H9 (cell line): Measurements from ENCODE around the gene IFT122. TPM values are rescaled to one million over a fixed set of nuclear protein-coding genes. Genes with fewer than 3 reads are reported as not detected.
A peak's percentile ranks its signal among the peaks of the same experiment; 100 is the strongest.
"Not testable (repeated sequence)": the region's sequence is repeated elsewhere in the genome, so short reads cannot be mapped to it uniquely, and the experiment has no call there.

ENCODE experiments used
- DNase-seq: peaks from one replicate; pipeline ENCODE4 v3.0.0-alpha.2; 2017
- H2AFZ ChIP-seq: one replicate; pipeline ENCODE4 v1.6.1; 2013; ENCODE audit warnings: mild to moderate bottlenecking, low read length, control low read depth, moderate library complexity
- H2AK5ac ChIP-seq: 2 replicates; pipeline ENCODE4 v1.6.1; 2013; ENCODE audit warnings: low read length, control low read depth, mixed read lengths; ENCODE audit not compliant: insufficient read length
- H2BK120ac ChIP-seq: one replicate; pipeline ENCODE4 v1.6.1; 2013; ENCODE audit warnings: low read depth, mild to moderate bottlenecking, low read length, control low read depth, inconsistent platforms; ENCODE audit not compliant: poor library complexity, severe bottlenecking
- H2BK12ac ChIP-seq: 2 replicates; pipeline ENCODE4 v1.6.1; 2013; ENCODE audit warnings: low read length, control low read depth, mixed read lengths, low read depth; ENCODE audit not compliant: insufficient read length
- H2BK15ac ChIP-seq: 2 replicates; pipeline ENCODE4 v1.6.1; 2013; ENCODE audit warnings: low read depth, low read length, control low read depth
- H2BK20ac ChIP-seq: one replicate; pipeline ENCODE4 v1.6.1; 2013; ENCODE audit warnings: low read depth, mild to moderate bottlenecking, low read length, control low read depth, inconsistent platforms; ENCODE audit not compliant: poor library complexity, severe bottlenecking
- H2BK5ac ChIP-seq: 2 replicates; pipeline ENCODE4 v1.6.1; 2013; ENCODE audit warnings: low read length, control low read depth, mixed read lengths; ENCODE audit not compliant: insufficient read length
- H3K14ac ChIP-seq: 2 replicates; pipeline ENCODE4 v1.6.1; 2013; ENCODE audit warnings: low read length, control low read depth; ENCODE audit not compliant: insufficient read depth
- H3K18ac ChIP-seq: 2 replicates; pipeline ENCODE4 v1.6.1; 2013; ENCODE audit warnings: low read depth, mild to moderate bottlenecking, mixed read lengths, low read length, control low read depth; ENCODE audit not compliant: insufficient read length
- H3K23ac ChIP-seq: 2 replicates; pipeline ENCODE4 v1.6.1; 2013; ENCODE audit warnings: low read length, control low read depth, mixed read lengths, low read depth; ENCODE audit not compliant: insufficient read length
- H3K23me2 ChIP-seq: 2 replicates; pipeline ENCODE4 v1.6.1; 2013; ENCODE audit warnings: low read depth, mild to moderate bottlenecking, mixed read lengths, low read length, control low read depth; ENCODE audit not compliant: insufficient read length, poor library complexity, severe bottlenecking
- H3K27ac ChIP-seq: 2 replicates; pipeline ENCODE4 v1.5.1; 2013; ENCODE audit warnings: low read length, control low read depth, mixed read lengths, low read depth; ENCODE audit not compliant: insufficient read length
- H3K27me3 ChIP-seq: 2 replicates; pipeline ENCODE4 v1.6.1; 2013; ENCODE audit warnings: low read length, control low read depth, inconsistent platforms; ENCODE audit not compliant: insufficient read depth
- H3K4ac ChIP-seq: 2 replicates; pipeline ENCODE4 v1.6.1; 2013; ENCODE audit warnings: low read depth, mild to moderate bottlenecking, control low read depth, inconsistent platforms, low read length, moderate library complexity
- H3K4me1 ChIP-seq: 2 replicates; pipeline ENCODE4 v1.6.1; 2013; ENCODE audit warnings: low read length, control low read depth, inconsistent platforms; ENCODE audit not compliant: insufficient read depth
- H3K4me2 ChIP-seq: 2 replicates; pipeline ENCODE4 v1.6.1; 2013; ENCODE audit warnings: low read length, control low read depth, mixed read lengths; ENCODE audit not compliant: insufficient read length, insufficient read depth
- H3K56ac ChIP-seq: 2 replicates; pipeline ENCODE4 v1.6.1; 2013; ENCODE audit warnings: low read depth, mild to moderate bottlenecking, mixed read lengths, low read length, control low read depth; ENCODE audit not compliant: insufficient read length
- H3K79me1 ChIP-seq: 2 replicates; pipeline ENCODE4 v1.6.1; 2013; ENCODE audit warnings: low read depth, mild to moderate bottlenecking, moderate library complexity, low read length, control low read depth, inconsistent platforms; ENCODE audit not compliant: insufficient read depth, poor library complexity, severe bottlenecking
- H3K79me2 ChIP-seq: 2 replicates; pipeline ENCODE4 v1.6.1; 2013; ENCODE audit warnings: low read length, control low read depth, inconsistent platforms; ENCODE audit not compliant: insufficient read depth
- H3K9ac ChIP-seq: 2 replicates; pipeline ENCODE4 v1.6.1; 2013; ENCODE audit warnings: low read length, control low read depth, mixed read lengths; ENCODE audit not compliant: insufficient read length; ENCODE audit errors: extremely low read depth
- H3K9me3 ChIP-seq: one replicate; pipeline ENCODE4 v1.6.1; 2013; ENCODE audit warnings: low read depth, low read length, inconsistent platforms; ENCODE audit not compliant: control insufficient read depth
- H3T11ph ChIP-seq: one replicate; pipeline ENCODE4 v1.6.1; 2013; ENCODE audit warnings: mild to moderate bottlenecking, low read length, control low read depth, inconsistent platforms
- H4K20me1 ChIP-seq: one replicate; pipeline ENCODE4 v1.6.1; 2013; ENCODE audit not compliant: control insufficient read depth, insufficient read length, insufficient read depth
- H4K5ac ChIP-seq: 2 replicates; pipeline ENCODE4 v1.6.1; 2013; ENCODE audit warnings: low read depth, mild to moderate bottlenecking, mixed read lengths, low read length, control low read depth; ENCODE audit not compliant: insufficient read length
- H4K8ac ChIP-seq: replicated peaks from 2 replicates; pipeline ENCODE4 v1.6.1; 2013; ENCODE audit warnings: low read length, control low read depth, mixed read lengths, low read depth; ENCODE audit not compliant: insufficient read length
- H4K91ac ChIP-seq: 2 replicates; pipeline ENCODE4 v1.6.1; 2013; ENCODE audit warnings: low read depth, mild to moderate bottlenecking, moderate library complexity, mixed read lengths, low read length, control low read depth; ENCODE audit not compliant: insufficient read length
- H3K27ac Mint-ChIP-seq, 3 experiments: 2 replicates in 2 of 3; 3 replicates in 1 of 3; pipeline ENCODE4 v1.8.0; 2020 to 2021; ENCODE audit warnings: mixed read lengths in 3 of 3, mild to moderate bottlenecking in 1 of 3, moderate library complexity in 1 of 3
- H3K27me3 Mint-ChIP-seq: 2 replicates; pipeline ENCODE4 v1.8.0; 2021; ENCODE audit warnings: low read depth, mild to moderate bottlenecking, moderate library complexity, mixed read lengths
- H3K36me3 Mint-ChIP-seq, 3 experiments: 2 replicates in 2 of 3; 3 replicates in 1 of 3; pipeline ENCODE4 v1.8.0; 2020 to 2021; ENCODE audit warnings: low read depth in 3 of 3, mixed read lengths in 3 of 3; ENCODE audit not compliant: insufficient read depth in 1 of 3
- H3K4me1 Mint-ChIP-seq, 2 experiments: 2 replicates each; pipeline ENCODE4 v1.8.0; 2020; ENCODE audit warnings: mixed read lengths in 2 of 2
- H3K4me3 Mint-ChIP-seq, 2 experiments: 2 replicates in 1 of 2; 3 replicates in 1 of 2; pipeline ENCODE4 v1.8.0; 2020 to 2021; ENCODE audit warnings: mild to moderate bottlenecking in 2 of 2, mixed read lengths in 2 of 2, moderate library complexity in 1 of 2
- H3K9me3 Mint-ChIP-seq, 2 experiments: 2 replicates in 1 of 2; 3 replicates in 1 of 2; pipeline ENCODE4 v1.8.0; 2020; ENCODE audit warnings: mild to moderate bottlenecking in 2 of 2, mixed read lengths in 2 of 2, moderate library complexity in 1 of 2
- WGBS: extraction: QIAGEN DNeasy Blood & Tissue Kit; methylation state at CpG from one replicate; pipeline ENCODE4 v1.1.7; 2013; ENCODE audit warnings: missing lambda C conversion rate, low lambda C conversion rate, mixed read lengths; ENCODE audit not compliant: insufficient read length; ENCODE audit errors: extremely low coverage; 5-methylcytosine and 5-hydroxymethylcytosine counted together
- total RNA-seq: library from RNA; stranded (reverse); gene quantifications from 2 replicates; pipeline ENCODE4 v1.2.1, GENCODE V29; 2021
- TF ChIP-seq, protein P1 (sequence below): fragments of 200-600 bp; sonication (generic); conservative IDR thresholded peaks from 3 replicates; pipeline ENCODE4 v1.8.0; 2021; ENCODE audit warnings: antibody characterized with exemption, mild to moderate bottlenecking

Gene IFT122
- total RNA-seq, 1 experiment from 2014 or later = 19.3 TPM

DNA sequence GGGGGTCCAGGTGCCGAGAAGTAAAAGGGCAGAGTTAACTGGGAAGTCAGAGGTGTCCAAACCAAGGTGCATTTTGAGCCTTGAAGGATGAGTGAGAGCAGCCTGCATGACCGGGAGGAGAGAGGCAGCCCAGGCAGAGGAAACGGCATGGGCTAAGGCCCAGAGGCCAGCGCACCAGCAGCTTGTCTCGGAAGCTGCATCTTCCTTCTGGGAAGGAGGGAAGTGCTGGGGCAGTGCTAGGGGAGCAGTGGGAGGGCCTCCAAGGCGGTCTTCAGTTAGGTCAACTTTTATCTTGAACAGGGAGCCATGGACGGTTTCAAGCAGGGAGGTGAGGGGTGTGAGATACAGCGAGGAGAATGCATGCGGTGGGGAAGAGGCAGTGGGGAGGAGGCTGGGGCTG, 104.0 kb downstream of the IFT122 start:
- Histone ChIP-seq H3K79me2 (no peaks in the 10 kb centered on the region), H3K9ac (no peak overlapping the region), H4K8ac (no peak overlapping the region), H3K4me1 (no peaks in the 10 kb centered on the region; the same call in 1 of the 2 replicates), H4K5ac (no peak overlapping the region), H3K56ac (no peak overlapping the region), H3K14ac (no peak overlapping the region), H3K18ac (no peak overlapping the region), H2BK20ac (no peak overlapping the region), H3K23ac (no peak overlapping the region), H4K91ac (no peak overlapping the region), H3K79me1 (no peaks in the 10 kb centered on the region), H2AFZ (no peak overlapping the region), H3K4me2 (no peak overlapping the region), H2BK5ac (no peak overlapping the region), H2BK12ac (no peak overlapping the region), H3K9me3 (no peaks in the 10 kb centered on the region), H3K4ac (no peak overlapping the region), H4K20me1 (no peaks in the 10 kb centered on the region), H3K23me2 (no peaks in the 10 kb centered on the region), H2AK5ac (no peak overlapping the region), H3K27ac (no peak overlapping the region), H3K27me3 (no peaks in the 10 kb centered on the region; the same call in 1 of the 2 replicates), H2BK120ac (no peak overlapping the region), H2BK15ac (no peak overlapping the region), H3T11ph (no peak overlapping the region)
- no peak for DNase-seq
- H3K27ac Mint-ChIP-seq = peak overlapping the region in 1 of 3 experiments; percentile 5; a peak in 4 of 7 replicates
- H3K27me3 Mint-ChIP-seq = no peaks in the 10 kb centered on the region; the same call in 1 of the 2 replicates
- H3K36me3 Mint-ChIP-seq = no peaks in the 10 kb centered on the region
- 0 out of 5 replicates have a peak, but pooled peaks cover 0 to 3% of the 10 kb centered on the region in 2 experiments for H3K9me3 Mint-ChIP-seq
- H3K4me3 Mint-ChIP-seq = no peak overlapping the region
- TF ChIP-seq, protein P1, sequence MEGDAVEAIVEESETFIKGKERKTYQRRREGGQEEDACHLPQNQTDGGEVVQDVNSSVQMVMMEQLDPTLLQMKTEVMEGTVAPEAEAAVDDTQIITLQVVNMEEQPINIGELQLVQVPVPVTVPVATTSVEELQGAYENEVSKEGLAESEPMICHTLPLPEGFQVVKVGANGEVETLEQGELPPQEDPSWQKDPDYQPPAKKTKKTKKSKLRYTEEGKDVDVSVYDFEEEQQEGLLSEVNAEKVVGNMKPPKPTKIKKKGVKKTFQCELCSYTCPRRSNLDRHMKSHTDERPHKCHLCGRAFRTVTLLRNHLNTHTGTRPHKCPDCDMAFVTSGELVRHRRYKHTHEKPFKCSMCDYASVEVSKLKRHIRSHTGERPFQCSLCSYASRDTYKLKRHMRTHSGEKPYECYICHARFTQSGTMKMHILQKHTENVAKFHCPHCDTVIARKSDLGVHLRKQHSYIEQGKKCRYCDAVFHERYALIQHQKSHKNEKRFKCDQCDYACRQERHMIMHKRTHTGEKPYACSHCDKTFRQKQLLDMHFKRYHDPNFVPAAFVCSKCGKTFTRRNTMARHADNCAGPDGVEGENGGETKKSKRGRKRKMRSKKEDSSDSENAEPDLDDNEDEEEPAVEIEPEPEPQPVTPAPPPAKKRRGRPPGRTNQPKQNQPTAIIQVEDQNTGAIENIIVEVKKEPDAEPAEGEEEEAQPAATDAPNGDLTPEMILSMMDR = no peak
- H3K4me1 Mint-ChIP-seq = peaks cover 14 to 19% of the 10 kb centered on the region in 2 experiments
- no CpG with 5 or more reads among the region's 9 CpGs for WGBS

DNA sequence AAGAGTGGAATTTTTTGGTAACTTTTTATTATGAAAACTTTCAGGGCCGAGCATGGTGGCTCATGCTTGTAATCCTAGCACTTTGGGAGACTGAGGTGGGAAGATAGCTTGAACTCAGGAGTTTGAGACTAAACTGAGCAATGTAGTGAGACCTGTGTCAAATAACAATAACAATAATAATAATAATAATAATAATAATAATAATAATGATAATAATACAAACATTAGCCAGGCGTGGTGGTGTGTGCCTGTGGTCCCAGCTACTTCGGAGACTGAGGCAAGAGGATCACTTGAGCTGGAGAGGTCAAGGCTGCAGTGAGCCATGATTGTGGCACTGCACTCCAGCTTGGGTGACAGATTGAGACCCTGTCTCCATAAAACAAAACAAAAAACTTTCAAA, 105.9 kb downstream of the IFT122 start:
- H4K8ac ChIP-seq, H3K4me1 ChIP-seq, H3K27me3 ChIP-seq, H3K56ac ChIP-seq, H2BK12ac ChIP-seq, H3K23me2 ChIP-seq, H3K18ac ChIP-seq, H3K9me3 ChIP-seq, H3T11ph ChIP-seq, H3K4me3 Mint-ChIP-seq, H3K9ac ChIP-seq, H3K79me1 ChIP-seq, H2AK5ac ChIP-seq, H3K27me3 Mint-ChIP-seq, H3K14ac ChIP-seq, H3K27ac Mint-ChIP-seq, H2AFZ ChIP-seq, H3K36me3 Mint-ChIP-seq, H4K20me1 ChIP-seq, H2BK5ac ChIP-seq, H3K4ac ChIP-seq, H3K9me3 Mint-ChIP-seq, H4K5ac ChIP-seq, H3K23ac ChIP-seq, H3K4me2 ChIP-seq, H3K27ac ChIP-seq, H3K79me2 ChIP-seq, DNase-seq, H2BK120ac ChIP-seq, H2BK15ac ChIP-seq, H2BK20ac ChIP-seq, H4K91ac ChIP-seq: not testable (repeated sequence)
- H3K4me1 Mint-ChIP-seq = peaks cover 5 to 14% of the 10 kb centered on the region in 2 experiments
- no CpG with 5 or more reads among the region's 3 CpGs for WGBS
